ENCODE measurements around the gene HLA-C.
A peak's percentile ranks its signal among the peaks of the same experiment; 100 is the strongest.
"Not testable (repeated sequence)": the region's sequence is repeated elsewhere in the genome, so short reads cannot be mapped to it uniquely, and the experiment has no call there.

Gene HLA-C

GRCh38 chr6:31271641-31272357, at the start of gene HLA-C:
Gene HLA-C (minus strand): TSS chr6:31272092. CDS start chr6:31272071, 21 bp downstream.
- peak; percentile 54 to 84 (median 75) for DNase-seq

- DNase-seq, result no peak
Observed at GRCh38 chr6:31321005-31321707, 49.3 kb upstream of the HLA-C start.

- no peak for DNase-seq
Observed at GRCh38 chr6:31317036-31317435, 45.1 kb upstream of the HLA-C start.

- no peak for DNase-seq
Observed at GRCh38 chr6:31309641-31310040, 37.7 kb upstream of the HLA-C start.

- DNase-seq, result no peak
Observed at GRCh38 chr6:31308845-31309175, 36.9 kb upstream of the HLA-C start.

GRCh38 chr6:31308050-31308844, 36.4 kb upstream of the HLA-C start:
- peak; percentile 32 to 50 (median 44) for DNase-seq

GRCh38 chr6:31307669-31308049, 35.8 kb upstream of the HLA-C start:
- no peak for DNase-seq

GRCh38 chr6:31305703-31306219, 33.9 kb upstream of the HLA-C start:
- DNase-seq, result no peak

- DNase-seq, result no peak
Observed at GRCh38 chr6:31304683-31305082, 32.8 kb upstream of the HLA-C start.

GRCh38 chr6:31300797-31301196, 28.9 kb upstream of the HLA-C start:
- no peak for DNase-seq

- no peak for DNase-seq
Observed at GRCh38 chr6:31299947-31300346, 28.1 kb upstream of the HLA-C start.

- DNase-seq, result no peak
Observed at GRCh38 chr6:31299511-31299910, 27.6 kb upstream of the HLA-C start.

GRCh38 chr6:31294056-31294455, 22.2 kb upstream of the HLA-C start:
- DNase-seq, result no peak

- no peak for DNase-seq
Observed at GRCh38 chr6:31293343-31293742, 21.5 kb upstream of the HLA-C start.

- no peak for DNase-seq
Observed at GRCh38 chr6:31289788-31290187, 17.9 kb upstream of the HLA-C start.

GRCh38 chr6:31287619-31288018, 15.7 kb upstream of the HLA-C start:
- DNase-seq, result no peak

- DNase-seq, result no peak
Observed at GRCh38 chr6:31285982-31286381, 14.1 kb upstream of the HLA-C start.

- DNase-seq, result no peak
Observed at GRCh38 chr6:31285486-31285885, 13.6 kb upstream of the HLA-C start.

- not testable (repeated sequence) for DNase-seq
Observed at GRCh38 chr6:31279647-31280046, 7.8 kb upstream of the HLA-C start.

GRCh38 chr6:31272836-31273626, 1.1 kb upstream of the HLA-C start:
- DNase-seq, result peak in 1 of 4 experiments; percentile 8

GRCh38 chr6:31272436-31272835, 544 bp upstream of the HLA-C start:
- DNase-seq, result no peak

- DNase-seq, result peak; percentile 21 to 56 (median 46)
Observed at GRCh38 chr6:31270788-31271640, 878 bp downstream of the HLA-C start.

Data from activated CD4-positive, CD25-positive, alpha-beta regulatory T cell (primary cell).